GM21423 (cell line): ENCODE results near the gene TUBB8B.
"Not testable (repeated sequence)": the region's sequence is repeated elsewhere in the genome, so short reads cannot be mapped to it uniquely, and the experiment has no call there.

ENCODE experiments used
- ATAC-seq: cut with Tn5 transposase; IDR thresholded peaks from one replicate; pipeline ENCODE4 v1.9.1; 2021; ENCODE audit warnings: mild to moderate bottlenecking, moderate library complexity; ENCODE audit not compliant: unreplicated experiment

Gene TUBB8B

GRCh38 chr18:13177-13576 is 36.2 kb downstream of the TUBB8B start:
- ATAC-seq, result not testable (repeated sequence)

GRCh38 chr18:12773-13172 is 36.6 kb downstream of the TUBB8B start:
- ATAC-seq, result not testable (repeated sequence)

- ATAC-seq, result not testable (repeated sequence)
Measured at GRCh38 chr18:11383-12274, 37.8 kb downstream of the TUBB8B start.

GRCh38 chr18:10624-11184 is 38.7 kb downstream of the TUBB8B start:
- not testable (repeated sequence) for ATAC-seq

- not testable (repeated sequence) for ATAC-seq
Measured at GRCh38 chr18:9937-10336, 39.5 kb downstream of the TUBB8B start.
